DMS114 treated with DMSO at 0.1 percent for 48 hours (cell line): ENCODE measurements around the gene NRF1.
"Not testable (repeated sequence)": the region's sequence is repeated elsewhere in the genome, so short reads cannot be mapped to it uniquely, and the experiment has no call there.

Experiments used
- DNase-seq: peaks from one replicate; lab custom pipeline; 2025; ENCODE audit not compliant: unreplicated experiment; lab: John Stamatoyannopoulos, UW

NRF1 gene

GRCh38 chr7:129611246-129612111, at the start of gene NRF1:
Gene NRF1 (plus strand): TSS chr7:129611720. CDS start chr7:129657352, 45,632 bp downstream.
- DNase-seq: peak; percentile 68

GRCh38 chr7:129566323-129566722, 45.2 kb upstream of the NRF1 start:
- DNase-seq: not testable (repeated sequence)

DNA sequence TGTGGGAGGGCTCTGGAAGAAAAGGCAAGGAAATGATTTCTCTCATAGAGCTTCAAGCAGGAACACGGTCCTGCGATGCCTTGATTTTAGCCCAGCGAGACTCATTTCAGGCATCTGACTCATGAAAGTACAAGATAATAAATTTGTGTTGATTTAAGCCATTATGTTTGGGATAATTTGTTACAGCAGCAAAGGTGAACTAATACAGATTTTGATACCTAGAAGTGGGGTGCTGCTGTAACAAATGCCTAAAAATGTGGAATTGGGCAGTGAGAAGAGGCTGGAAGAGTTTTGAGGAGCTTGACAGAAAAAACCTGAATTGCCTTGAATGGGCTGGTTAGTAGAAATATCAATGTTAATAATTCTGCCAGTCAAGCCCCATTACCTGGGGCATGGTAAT, 44.1 kb upstream of the NRF1 start:
- no peak for DNase-seq

DNA sequence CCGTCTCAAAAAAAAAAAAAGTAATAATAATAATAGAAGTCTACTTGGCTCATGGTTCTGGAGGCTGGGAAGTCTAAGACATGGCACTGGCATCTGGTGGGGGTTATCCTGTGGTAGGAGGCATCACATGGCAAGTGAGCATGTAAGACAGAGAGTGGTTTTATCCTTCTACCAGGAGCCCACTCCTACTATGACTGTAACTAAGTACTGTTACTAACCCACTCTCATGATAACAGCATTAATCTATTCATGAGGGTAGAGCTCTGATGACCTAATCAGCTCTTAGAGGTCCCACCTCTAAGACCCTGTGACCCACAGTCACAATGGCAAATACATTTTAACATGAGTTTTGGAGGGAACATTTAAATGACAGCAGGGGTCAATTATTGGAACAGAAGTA, 43.3 kb upstream of the NRF1 start:
- DNase-seq: no peak

DNA sequence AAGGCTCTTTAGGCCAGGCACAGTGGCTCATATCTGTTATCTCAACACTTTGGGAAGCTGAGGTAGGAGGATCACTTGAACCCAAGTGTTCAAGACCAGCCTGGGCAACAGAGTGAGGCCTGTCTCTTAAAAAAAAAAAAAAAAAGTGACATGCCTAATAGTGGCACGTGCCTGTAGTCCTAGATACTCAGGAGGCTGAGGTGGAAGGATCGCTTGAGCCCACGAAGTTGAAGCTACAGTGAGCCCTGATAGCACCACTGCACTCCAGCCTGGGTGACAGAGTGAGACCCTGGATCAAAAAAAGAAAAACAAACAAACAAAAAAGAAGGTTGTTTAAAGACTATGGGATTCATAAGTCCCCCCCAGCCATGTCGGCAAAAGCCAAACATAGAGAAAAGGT, 42.2 kb upstream of the NRF1 start:
- DNase-seq: no peak

GRCh38 chr7:129569811-129570215, 41.7 kb upstream of the NRF1 start:
- no peak for DNase-seq

GRCh38 chr7:129571201-129571600, 40.3 kb upstream of the NRF1 start:
- no peak for DNase-seq

- DNase-seq: no peak
These were observed 39.3 kb upstream of the NRF1 start for GRCh38 chr7:129572205-129572604.

- DNase-seq: no peak
These were observed 37.0 kb upstream of the NRF1 start for GRCh38 chr7:129574487-129574886.

- DNase-seq: no peak
These were observed 35.8 kb upstream of the NRF1 start for GRCh38 chr7:129575699-129576098.

- DNase-seq: no peak
These were observed 35.4 kb upstream of the NRF1 start for GRCh38 chr7:129576138-129576537.

DNA sequence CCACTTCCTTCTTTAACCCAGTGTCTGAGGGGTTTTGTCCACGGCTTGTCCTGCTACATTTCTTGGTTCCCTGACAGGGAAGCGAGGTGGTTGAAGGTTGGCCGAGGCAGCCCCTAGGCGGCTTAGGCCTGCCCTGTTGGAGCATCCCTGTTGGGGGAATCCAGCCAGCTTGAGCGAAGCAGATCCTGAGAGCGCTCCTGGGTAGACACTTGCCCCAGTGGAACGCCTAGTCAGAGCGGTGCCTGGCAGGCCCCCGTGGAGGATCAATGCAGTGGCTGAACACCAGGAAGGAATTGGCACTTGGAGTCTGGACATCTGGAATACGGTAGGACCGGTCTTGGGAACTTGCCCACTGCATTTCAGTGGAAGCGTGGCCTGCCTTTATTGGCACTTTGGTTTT, 32.7 kb upstream of the NRF1 start:
- no peak for DNase-seq

DNA sequence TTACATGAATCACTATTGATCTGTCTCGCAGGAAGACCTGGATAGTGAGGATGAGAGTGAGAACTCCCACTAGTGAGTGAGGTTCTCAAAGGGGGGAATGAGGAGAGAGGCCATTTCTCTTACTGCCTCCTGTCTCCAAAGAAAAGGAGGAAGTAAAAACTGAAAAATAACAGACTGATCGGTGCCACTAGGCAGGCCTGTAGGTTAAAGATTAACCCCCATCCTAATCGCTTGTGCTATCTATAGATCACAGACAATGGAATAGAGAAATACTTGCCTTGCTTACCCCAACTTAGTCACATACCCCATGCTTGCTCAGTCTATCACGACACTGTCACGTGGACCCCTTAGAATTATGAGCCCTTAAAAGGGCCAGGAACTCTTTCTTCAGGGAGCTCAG, 25.3 kb upstream of the NRF1 start:
- not testable (repeated sequence) for DNase-seq

DNA sequence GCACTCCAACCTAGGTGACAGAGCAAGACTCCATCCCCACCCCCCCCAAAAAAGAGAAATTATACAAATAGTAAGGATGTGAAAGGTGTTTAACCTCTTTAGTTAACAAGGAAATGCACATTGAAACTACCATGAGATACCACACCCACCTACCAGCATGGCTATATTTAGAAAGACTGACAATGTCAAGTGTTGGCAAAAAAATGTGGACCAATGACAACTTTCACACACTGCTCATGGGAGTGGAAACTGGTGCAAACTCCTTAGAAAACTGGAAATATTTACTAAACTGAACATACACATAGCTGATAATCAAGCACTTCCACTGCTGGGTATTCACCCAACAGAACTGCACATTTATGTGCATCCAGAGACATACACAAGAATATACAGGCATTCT, 23.3 kb upstream of the NRF1 start:
- DNase-seq: no peak

DNA sequence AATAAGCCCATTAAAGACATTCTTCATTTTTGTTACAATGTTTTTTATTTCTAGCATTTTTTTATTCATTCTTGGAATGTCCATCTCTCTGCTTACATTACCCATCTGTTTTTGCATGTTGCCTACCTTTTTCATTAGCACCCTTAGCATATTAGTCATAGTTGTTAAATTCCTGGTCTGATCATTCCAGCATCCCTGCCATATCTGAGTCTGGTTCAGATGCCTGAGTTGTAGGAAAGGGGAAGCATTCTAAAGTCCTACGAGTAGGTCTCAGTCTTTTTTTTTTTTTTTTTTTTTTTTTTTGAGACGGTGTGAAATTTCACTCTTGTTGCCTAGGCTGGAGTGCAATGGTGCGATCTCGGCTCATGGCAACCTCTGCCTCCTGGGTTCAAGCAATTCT, 19.7 kb upstream of the NRF1 start:
- no peak for DNase-seq

DNA sequence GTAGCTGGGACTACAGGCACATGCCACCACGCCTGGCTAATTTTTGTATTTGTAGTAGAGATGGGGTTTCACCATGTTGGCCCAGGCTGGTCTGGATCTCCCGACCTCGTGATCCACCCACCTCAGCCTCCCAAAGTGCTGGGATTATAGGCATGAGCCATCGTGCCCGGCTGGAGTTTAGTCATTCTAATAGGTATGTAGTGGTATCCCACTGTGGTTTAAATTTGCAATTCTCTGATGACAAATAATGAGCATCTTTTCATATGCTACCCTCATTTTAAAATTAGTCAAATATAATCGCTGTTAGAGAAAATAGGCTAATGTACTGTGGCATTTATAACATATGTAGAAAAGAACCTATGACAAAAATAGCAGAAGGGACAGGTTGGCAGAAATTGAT, 15.1 kb upstream of the NRF1 start:
- DNase-seq: not testable (repeated sequence)

- DNase-seq: no peak
These were observed 13.8 kb upstream of the NRF1 start for GRCh38 chr7:129597672-129598071.

DNA sequence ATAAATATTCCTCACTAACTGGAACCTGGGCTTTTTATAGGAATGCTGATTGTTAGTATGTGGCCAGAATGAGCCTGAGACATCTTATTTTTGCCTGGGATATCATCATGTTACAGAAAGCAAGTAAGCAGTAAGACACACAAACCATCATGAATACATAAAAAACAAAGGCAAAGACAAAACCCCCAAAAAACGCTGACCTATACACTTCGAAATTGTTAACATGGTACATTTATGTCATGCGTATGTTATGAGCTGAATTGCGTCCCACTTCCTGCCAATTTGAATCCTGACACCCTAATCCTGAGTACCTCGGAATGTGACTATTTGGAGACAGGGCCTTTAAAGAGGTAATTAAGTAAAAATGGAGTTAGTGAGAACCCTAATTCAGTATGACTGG, 12.3 kb upstream of the NRF1 start:
- DNase-seq: no peak

DNA sequence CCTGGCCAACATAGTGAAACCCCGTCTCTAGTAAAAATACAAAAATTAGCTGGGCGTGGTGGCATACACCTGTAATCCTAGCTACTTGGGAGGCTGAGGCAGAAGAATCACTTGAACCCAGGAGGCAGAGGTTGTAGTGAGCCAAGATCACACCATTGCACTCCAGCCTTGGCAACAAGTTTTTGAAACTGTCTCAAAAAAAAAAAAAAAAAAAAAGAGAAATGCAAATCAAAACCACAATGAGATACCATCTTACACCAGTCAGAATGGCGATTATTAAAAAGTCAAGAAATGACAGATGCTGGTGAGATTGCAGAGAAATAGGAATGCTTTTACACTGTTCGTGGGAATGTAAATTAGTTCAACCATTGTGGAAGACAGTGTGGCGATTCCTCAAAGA, 7.9 kb upstream of the NRF1 start:
- not testable (repeated sequence) for DNase-seq

GRCh38 chr7:129604021-129604420, 7.5 kb upstream of the NRF1 start:
- DNase-seq: not testable (repeated sequence)

DNA sequence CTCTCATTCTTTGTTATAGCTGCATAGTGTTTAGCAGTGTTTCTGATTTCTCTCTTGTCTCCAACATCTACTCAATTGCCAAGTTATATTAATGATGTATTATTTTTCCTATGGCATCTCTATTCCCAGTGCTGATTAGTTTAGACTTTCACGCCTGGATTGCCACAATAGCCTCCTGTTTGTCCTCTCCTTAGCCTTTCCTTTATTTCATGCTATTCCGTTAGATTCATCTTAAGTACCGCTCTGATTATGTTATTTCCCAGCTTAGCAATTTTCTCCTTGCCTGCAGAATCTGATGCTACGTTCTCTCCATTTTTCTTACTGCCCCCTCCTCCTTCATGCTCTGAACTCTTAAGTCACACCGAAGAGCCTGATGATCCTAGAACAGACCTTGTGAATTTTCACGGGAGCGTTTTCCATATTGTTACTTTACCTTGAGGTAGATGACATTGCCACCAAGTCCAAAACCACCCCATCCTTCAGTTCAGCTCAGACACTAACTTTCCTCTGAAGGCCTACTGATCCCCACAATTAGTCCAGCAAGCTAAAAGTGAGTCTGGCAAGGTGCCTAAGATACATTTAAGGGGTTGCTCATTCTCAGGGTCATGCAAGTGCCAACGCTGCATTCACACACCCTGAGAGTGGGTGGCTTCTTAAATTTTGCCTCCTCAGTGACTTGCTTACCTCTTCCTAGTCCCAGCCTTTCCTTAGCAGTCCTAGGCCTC, 6.6 kb upstream of the NRF1 start:
- DNase-seq: no peak

DNA sequence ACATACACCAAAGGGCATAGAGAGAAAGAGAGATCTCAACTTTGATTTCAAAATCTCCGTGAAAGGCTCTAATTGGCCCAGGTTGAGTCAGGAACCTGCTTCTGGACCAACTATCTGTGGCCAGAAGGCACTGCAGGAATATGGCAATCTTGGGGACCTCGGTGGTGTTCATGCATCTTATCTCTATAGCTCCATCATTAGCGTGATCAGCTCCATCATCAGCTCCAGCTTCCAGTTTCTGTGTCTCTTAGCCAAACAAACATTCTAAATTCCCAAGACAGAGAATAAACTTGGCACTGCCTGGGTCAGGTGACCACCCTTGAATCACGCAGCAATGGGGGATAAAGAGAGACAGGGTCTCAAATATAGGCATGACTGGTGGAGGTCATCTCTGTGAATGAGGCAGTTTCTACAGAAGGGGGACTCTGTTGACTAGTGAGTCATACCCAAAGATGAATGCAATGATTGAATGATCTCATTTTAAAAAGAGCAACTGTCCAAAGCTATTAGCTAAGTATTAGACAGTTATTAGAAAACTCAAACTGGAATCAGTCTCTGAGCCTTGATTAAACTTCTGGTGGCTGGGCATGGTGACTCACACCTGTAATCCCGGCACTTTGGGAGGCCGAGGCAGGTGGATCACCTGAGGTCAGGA, 5.4 kb upstream of the NRF1 start:
- no peak for DNase-seq
